B cell (primary cell): ENCODE results near the gene BMPER. TPM values are rescaled to one million over a fixed set of nuclear protein-coding genes. Genes with fewer than 3 reads are reported as not detected.

ENCODE experiments used
- ATAC-seq: fragments of 200-7000 bp; cut with Tn5 transposase; one replicate; pipeline ENCODE4 v1.10.0; 2021; ENCODE audit warnings: low read depth, mild to moderate bottlenecking, moderate number of reproducible peaks, moderate library complexity
- CTCF ChIA-PET: fragments of 350-600 bp; sonication (Branson Sonifier 250); formaldehyde crosslinking; loops from one replicate; lab custom pipeline; 2021; ENCODE audit warnings: antibody characterized with exemption, inconsistent platforms; lab: Charles Lee
- POLR2A ChIA-PET: fragments of 350-600 bp; sonication (Branson Sonifier 250); formaldehyde crosslinking; loops from one replicate; lab custom pipeline; 2021; ENCODE audit warnings: antibody characterized with exemption; lab: Charles Lee
- DNase-seq: peaks from one replicate; pipeline ENCODE4 v3.0.0; 2013
- H2AFZ ChIP-seq: 2 replicates; pipeline ENCODE4 v1.6.1; 2012; ENCODE audit warnings: mild to moderate bottlenecking, low read depth, low read length; ENCODE audit not compliant: insufficient read depth, poor library complexity, severe bottlenecking
- H3K27ac ChIP-seq, 2 donors: 1 replicate in 1 of 2; 2 replicates in 1 of 2; pipeline ENCODE4 v1.5.1; 2012 to 2013; ENCODE audit warnings: low read length in 2 of 2, mild to moderate bottlenecking in 2 of 2, moderate library complexity in 1 of 2
- H3K27me3 ChIP-seq, 4 experiments: fragments of 200-600 bp in 1 of 4; sonication (generic) in 1 of 4; replicated peaks in 1 of 4; 1 replicate in 2 of 4; 2 replicates in 2 of 4; pipeline versions ENCODE4 v1.6.1 to v1.7.0; 2013 to 2016; ENCODE audit warnings: low read length in 3 of 4, mild to moderate bottlenecking in 2 of 4, mixed read lengths in 1 of 4, moderate library complexity in 1 of 4; ENCODE audit not compliant: insufficient read depth in 4 of 4, control insufficient read depth in 3 of 4; ENCODE audit errors: control extremely low read depth in 1 of 4
- H3K36me3 ChIP-seq, 2 experiments: replicated peaks in 1 of 2; 1 replicate in 1 of 2; 2 replicates in 1 of 2; pipeline versions ENCODE4 v1.6.1 to v1.7.1; 2013; ENCODE audit warnings: low read length in 1 of 2; ENCODE audit not compliant: insufficient read depth in 2 of 2, control insufficient read depth in 1 of 2; ENCODE audit errors: control extremely low read depth in 1 of 2, extremely low read depth in 1 of 2
- H3K4me1 ChIP-seq, 2 donors: fragments of 200-600 bp in 1 of 2; sonication (generic) in 1 of 2; 1 replicate in 1 of 2; 2 replicates in 1 of 2; pipeline versions ENCODE4 v1.5.1 to v1.6.1; 2013 to 2017; ENCODE audit warnings: low read length in 2 of 2; ENCODE audit not compliant: control insufficient read depth in 2 of 2, insufficient read depth in 2 of 2
- H3K4me2 ChIP-seq: replicated peaks from 2 replicates; pipeline ENCODE3; 2012; ENCODE audit warnings: mild to moderate bottlenecking, low read depth, low read length; ENCODE audit not compliant: poor library complexity, severe bottlenecking
- H3K4me3 ChIP-seq, 5 experiments: fragments of 200-600 bp in 1 of 5; sonication (generic) in 1 of 5; 1 replicate in 3 of 5; 2 replicates in 2 of 5; pipeline versions ENCODE4 v1.5.1 to v1.7.0; 2011 to 2016; ENCODE audit warnings: low read length in 4 of 5, mild to moderate bottlenecking in 4 of 5, low read depth in 2 of 5, control low read depth in 1 of 5, moderate library complexity in 1 of 5; ENCODE audit not compliant: insufficient read depth in 1 of 5; ENCODE audit errors: control extremely low read depth in 1 of 5, extremely low read depth in 1 of 5
- H3K79me2 ChIP-seq: fragments of 200-600 bp; sonication (generic); one replicate; pipeline ENCODE4 v1.6.0; 2016; ENCODE audit warnings: low read length; ENCODE audit not compliant: control insufficient read depth, insufficient read depth
- H3K9ac ChIP-seq: fragments of 200-600 bp; sonication (generic); 2 replicates; pipeline ENCODE4 v1.6.1; 2017; ENCODE audit warnings: mild to moderate bottlenecking, low read length, moderate library complexity
- H3K9me3 ChIP-seq, 3 donors: one replicate each; pipeline versions ENCODE4 v1.6.1 to v1.7.1; 2013; ENCODE audit warnings: low read length in 2 of 3; ENCODE audit not compliant: control insufficient read depth in 2 of 3, insufficient read depth in 1 of 3; ENCODE audit errors: control extremely low read depth in 1 of 3
- H4K20me1 ChIP-seq: 2 replicates; pipeline ENCODE4 v1.6.0; 2012; ENCODE audit warnings: mild to moderate bottlenecking, low read length; ENCODE audit not compliant: insufficient read depth, control insufficient read depth, poor library complexity, severe bottlenecking
- H3K27ac Mint-ChIP-seq: one replicate; pipeline ENCODE4 v1.8.0; 2021; ENCODE audit warnings: mixed read lengths
- H3K27me3 Mint-ChIP-seq: one replicate; pipeline ENCODE4 v1.8.0; 2021; ENCODE audit warnings: mixed read lengths
- H3K4me1 Mint-ChIP-seq: one replicate; pipeline ENCODE4 v1.8.0; 2021; ENCODE audit warnings: mixed read lengths
- H3K4me3 Mint-ChIP-seq: one replicate; pipeline ENCODE4 v1.8.0; 2021; ENCODE audit warnings: mixed read lengths
- H3K9me3 Mint-ChIP-seq: one replicate; pipeline ENCODE4 v1.8.0; 2022; ENCODE audit warnings: mixed read lengths; ENCODE audit not compliant: insufficient read depth
- CTCF ChIP-seq: fragments of 200-600 bp; IDR thresholded peaks from one replicate; pipeline ENCODE4 v1.8.0; 2022; ENCODE audit warnings: antibody characterized with exemption, mild to moderate bottlenecking
- EZH2 ChIP-seq: IDR thresholded peaks from 2 replicates; pipeline ENCODE4 v1.6.1; 2012; ENCODE audit warnings: borderline replicate concordance, low read depth, mild to moderate bottlenecking, moderate library complexity, low read length; ENCODE audit not compliant: insufficient read depth, poor library complexity, severe bottlenecking
- WGBS: methylation state at CpG from one replicate; pipeline ENCODE4 v1.1.5; 2013; ENCODE audit warnings: missing lambda C conversion rate; ENCODE audit not compliant: insufficient coverage; 5-methylcytosine and 5-hydroxymethylcytosine counted together
- intact Hi-C: fragments of 100-400 bp; cut with micrococcal nuclease; formaldehyde crosslinking; loops from one replicate; pipeline ENCODE4 v1.10.0; 2022
- polyA plus RNA-seq: library from polyadenylated mRNA; depleted of rRNA; stranded (reverse); fragments of >200 nt; gene quantifications from 2 replicates; pipeline ENCODE4 v1.2.3, GENCODE V29; 2012
- total RNA-seq, 2 donors: library from RNA; stranded (reverse); fragments of 120-200 nt in 1 of 2; gene quantifications; 1 replicate in 1 of 2; 2 replicates in 1 of 2; pipeline versions ENCODE4 v1.2.3 to v1.2.4, GENCODE V29; 2013 to 2022

The BMPER gene
- total and polyA plus RNA-seq, 2 donors (not counting 1 experiment from before 2014, with no cell fraction given), result not detected

GRCh38 chr7:34011017-34011695 lies 105.8 kb downstream of the BMPER start:
- no peak for ATAC-seq
- no peaks in the 10 kb centered on the region for H3K27me3 Mint-ChIP-seq
- 40% methylated on average over 1 of the region's 3 CpGs for WGBS
- no peaks in the 10 kb centered on the region for H3K36me3 ChIP-seq
- H3K9me3 ChIP-seq, result no peaks in the 10 kb centered on the region
- H3K79me2 ChIP-seq, result no peaks in the 10 kb centered on the region
- intact Hi-C loops, result no loop called here
- H3K4me3 ChIP-seq, result no peak overlapping the region
- no peaks in the 10 kb centered on the region for H3K4me1 Mint-ChIP-seq
- H3K4me2 ChIP-seq, result no peak overlapping the region
- H3K27me3 ChIP-seq, result no peaks in the 10 kb centered on the region
- no peaks in the 10 kb centered on the region for H3K4me1 ChIP-seq
- ChIA-PET POLR2A (no interaction called here), CTCF (no interaction called here)
- H4K20me1 ChIP-seq, result no peaks in the 10 kb centered on the region
- no peak overlapping the region for H3K27ac Mint-ChIP-seq
- no peak for TF ChIP-seq EZH2
- H3K27ac ChIP-seq, result no peak overlapping the region
- no peaks in the 10 kb centered on the region for H3K9me3 Mint-ChIP-seq
- H2AFZ ChIP-seq, result no peak overlapping the region
- no peak for DNase-seq
- H3K9ac ChIP-seq, result no peak overlapping the region
- H3K4me3 Mint-ChIP-seq, result no peak overlapping the region

- no peak overlapping the region for H3K27ac Mint-ChIP-seq
- intact Hi-C loops, result no loop called here
- POLR2A ChIA-PET, result no interaction called here
- no peaks in the 10 kb centered on the region for H3K4me1 Mint-ChIP-seq
- no peak overlapping the region for H2AFZ ChIP-seq
- no peaks in the 10 kb centered on the region for H3K4me1 ChIP-seq
- ATAC-seq (no peak), DNase-seq (no peak)
- no peaks in the 10 kb centered on the region for H3K36me3 ChIP-seq
- H3K9ac ChIP-seq, result no peak overlapping the region
- H3K9me3 ChIP-seq, result no peaks in the 10 kb centered on the region
- H3K4me3 Mint-ChIP-seq, result no peak overlapping the region
- H4K20me1 ChIP-seq, result no peaks in the 10 kb centered on the region
- TF ChIP-seq EZH2, result no peak
- no peak for TF ChIP-seq CTCF
- H3K27me3 Mint-ChIP-seq, result no peaks in the 10 kb centered on the region
- H3K9me3 Mint-ChIP-seq, result no peaks in the 10 kb centered on the region
- CTCF ChIA-PET, result no interaction called here
- no peaks in the 10 kb centered on the region for H3K27me3 ChIP-seq
- WGBS, result no CpG with 5 or more reads among the region's 1 CpG
- no peak overlapping the region for H3K4me3 ChIP-seq
- no peak overlapping the region for H3K4me2 ChIP-seq
- H3K79me2 ChIP-seq, result no peaks in the 10 kb centered on the region
- H3K27ac ChIP-seq, result no peak overlapping the region
Observed at GRCh38 chr7:34011696-34012095, 106.4 kb downstream of the BMPER start.
